ENCODE results near the gene OGFR. TPM values are rescaled to one million over a fixed set of nuclear protein-coding genes. Genes with fewer than 3 reads are reported as not detected.
A peak's percentile ranks its signal among the peaks of the same experiment; 100 is the strongest.

OGFR gene
- total RNA-seq, 1 experiment from 2014 or later = 31.0 TPM

DNA sequence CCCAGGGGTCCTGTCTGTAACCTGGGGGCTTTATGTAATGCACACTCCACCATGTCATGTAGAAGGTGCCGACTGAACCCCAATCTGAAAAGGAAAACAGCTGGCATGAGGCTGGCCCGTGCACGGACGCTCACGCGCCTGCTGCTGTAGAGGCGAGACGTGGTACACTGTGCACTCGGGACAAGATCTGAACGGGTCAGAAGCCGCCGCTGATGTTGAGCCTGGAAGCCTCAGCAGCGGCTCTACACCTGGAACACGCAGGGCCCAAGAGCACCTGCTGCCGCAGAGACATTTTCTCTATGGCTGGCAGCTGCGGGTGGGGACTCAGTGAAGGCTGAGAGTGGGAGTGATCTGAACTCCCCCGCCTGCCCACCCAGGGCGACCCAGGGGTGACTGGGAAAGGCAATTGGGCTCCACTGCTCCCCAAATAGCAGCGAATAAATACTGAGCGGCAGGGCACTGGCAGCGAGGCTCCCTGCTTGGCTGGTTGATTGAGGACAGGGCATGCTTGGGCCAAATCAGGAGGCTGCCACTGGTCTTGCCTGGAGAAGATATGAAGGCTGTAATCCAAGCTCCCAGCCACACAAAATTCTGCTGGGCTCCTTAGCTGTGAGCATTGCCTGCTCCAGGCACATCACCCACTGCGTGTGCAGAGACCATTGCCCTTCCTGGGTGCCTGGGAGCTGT lies 2.5 kb upstream of the OGFR start:
- no peak overlapping the region for H3K27ac Mint-ChIP-seq (ENCODE audit: low read depth, unreplicated experiment)
- H3K27me3 Mint-ChIP-seq (ENCODE audit: insufficient read depth, unreplicated experiment) = no peaks in the 10 kb centered on the region
- ChIA-PET CTCF (interaction anchor here (0.5 to 0.6 kb wide), 3 partner anchors 10 to 172 kb away, joined by 3 to 4 read pairs (median 3); no protein-coding TSS in a partner anchor), POLR2A (interaction anchor here (0.7 to 1.4 kb wide), 3 partner anchors 29 to 99 kb away, joined by 3 to 5 read pairs (median 4); no protein-coding TSS in a partner anchor)
- H3K9me3 Mint-ChIP-seq (ENCODE audit: unreplicated experiment) = no peaks in the 10 kb centered on the region
- H3K4me1 Mint-ChIP-seq (ENCODE audit: insufficient read depth, unreplicated experiment) = peaks cover 15% of the 10 kb centered on the region
- intact Hi-C loops (cut with micrococcal nuclease) = no loop called here
- DNase-seq (ENCODE audit: unreplicated experiment) = no peak
- TF ChIP-seq, protein P1, sequence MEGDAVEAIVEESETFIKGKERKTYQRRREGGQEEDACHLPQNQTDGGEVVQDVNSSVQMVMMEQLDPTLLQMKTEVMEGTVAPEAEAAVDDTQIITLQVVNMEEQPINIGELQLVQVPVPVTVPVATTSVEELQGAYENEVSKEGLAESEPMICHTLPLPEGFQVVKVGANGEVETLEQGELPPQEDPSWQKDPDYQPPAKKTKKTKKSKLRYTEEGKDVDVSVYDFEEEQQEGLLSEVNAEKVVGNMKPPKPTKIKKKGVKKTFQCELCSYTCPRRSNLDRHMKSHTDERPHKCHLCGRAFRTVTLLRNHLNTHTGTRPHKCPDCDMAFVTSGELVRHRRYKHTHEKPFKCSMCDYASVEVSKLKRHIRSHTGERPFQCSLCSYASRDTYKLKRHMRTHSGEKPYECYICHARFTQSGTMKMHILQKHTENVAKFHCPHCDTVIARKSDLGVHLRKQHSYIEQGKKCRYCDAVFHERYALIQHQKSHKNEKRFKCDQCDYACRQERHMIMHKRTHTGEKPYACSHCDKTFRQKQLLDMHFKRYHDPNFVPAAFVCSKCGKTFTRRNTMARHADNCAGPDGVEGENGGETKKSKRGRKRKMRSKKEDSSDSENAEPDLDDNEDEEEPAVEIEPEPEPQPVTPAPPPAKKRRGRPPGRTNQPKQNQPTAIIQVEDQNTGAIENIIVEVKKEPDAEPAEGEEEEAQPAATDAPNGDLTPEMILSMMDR (IDR thresholded peaks at IDR 0.05; ENCODE audit: unreplicated experiment) = no peak
- H3K36me3 Mint-ChIP-seq (ENCODE audit: insufficient read depth, unreplicated experiment) = peaks cover 34% of the 10 kb centered on the region
- no peak overlapping the region for H3K4me3 Mint-ChIP-seq (ENCODE audit: unreplicated experiment)
- BruUV-seq (replicated peaks) = no TSS peak

DNA sequence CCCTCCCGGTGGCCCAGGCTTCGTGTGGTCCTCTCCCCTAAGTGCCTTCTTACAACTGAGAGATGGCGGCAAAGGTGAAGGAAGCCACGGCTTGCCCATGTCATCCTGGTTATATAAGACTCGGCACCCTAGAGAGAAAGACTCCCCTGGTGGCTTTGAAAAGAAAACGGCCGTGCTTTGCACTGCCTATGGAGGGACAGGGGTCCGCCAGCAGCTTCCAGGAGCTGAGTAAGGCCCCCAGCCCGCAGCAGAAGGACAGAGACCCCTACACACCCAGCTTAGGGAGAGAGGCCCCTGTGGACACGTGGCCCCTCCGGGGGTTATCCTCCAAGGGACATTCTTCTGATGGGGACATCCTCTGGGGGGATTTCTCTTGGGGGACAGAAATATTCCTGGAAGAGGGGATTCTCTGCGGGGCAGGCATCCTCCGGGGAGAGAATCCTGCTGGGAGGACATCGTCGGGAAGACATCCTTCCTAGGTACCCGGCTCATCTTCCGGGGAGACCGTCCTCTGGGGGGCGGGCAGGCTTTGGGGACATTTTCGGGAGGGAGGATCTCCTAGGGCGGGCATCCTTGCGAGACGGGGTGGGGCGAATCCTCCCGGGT lies 511 bp upstream of the OGFR start:
- Mint-ChIP-seq H3K4me3 (ENCODE audit: unreplicated experiment) (peak overlapping the region; percentile 81), H3K27me3 (ENCODE audit: insufficient read depth, unreplicated experiment) (no peaks in the 10 kb centered on the region), H3K36me3 (ENCODE audit: insufficient read depth, unreplicated experiment) (peaks cover 40% of the 10 kb centered on the region), H3K9me3 (ENCODE audit: unreplicated experiment) (no peaks in the 10 kb centered on the region), H3K4me1 (ENCODE audit: insufficient read depth, unreplicated experiment) (peaks cover 10% of the 10 kb centered on the region), H3K27ac (ENCODE audit: low read depth, unreplicated experiment) (peak overlapping the region; percentile 75)
- DNase-seq (ENCODE audit: unreplicated experiment) = no peak
- CTCF ChIA-PET = interaction anchor here (0.5 to 1.4 kb wide), 4 partner anchors 9 to 130 kb away, joined by 3 to 5 read pairs (median 4); no protein-coding TSS in a partner anchor
- POLR2A ChIA-PET = interaction anchor here (1.2 to 2.0 kb wide), 6 partner anchors 8 to 100 kb away, joined by 3 to 19 read pairs (median 5); partner anchors contain the start of gene MRGBP
- BruUV-seq (replicated peaks) = no TSS peak
- TF ChIP-seq, protein P1 (IDR thresholded peaks at IDR 0.05; ENCODE audit: unreplicated experiment) = no peak
- intact Hi-C loops (cut with micrococcal nuclease) = no loop called here

DNA sequence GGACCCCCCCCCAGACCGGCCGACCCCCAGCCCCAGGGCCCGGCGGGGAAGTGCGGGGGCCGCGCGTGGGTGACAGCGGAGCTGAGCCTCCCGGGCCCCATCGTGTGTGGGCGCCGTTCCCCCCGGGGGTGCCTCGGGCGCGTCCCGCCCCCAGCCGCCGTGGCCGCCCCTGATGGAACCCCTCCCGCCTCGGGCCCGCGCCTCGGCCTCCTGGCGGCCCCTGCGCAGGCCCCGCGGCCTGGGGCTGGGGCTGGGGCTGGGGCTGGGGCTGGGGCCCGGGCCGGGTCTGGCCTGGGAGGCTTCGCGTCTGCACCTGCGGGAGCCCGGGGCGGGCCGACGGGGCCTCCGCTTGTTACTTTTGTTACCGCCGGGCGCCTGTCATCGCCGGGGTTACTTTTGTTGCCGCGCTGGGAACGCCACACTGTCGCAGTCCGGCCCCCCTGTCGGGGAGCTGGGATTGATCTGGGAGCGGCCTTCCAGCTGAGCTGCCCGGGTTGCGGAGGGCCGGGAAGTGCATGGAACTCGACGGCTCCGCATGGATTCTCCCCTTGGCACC lies 598 bp downstream of the OGFR start:
- Mint-ChIP-seq H3K4me1 (ENCODE audit: insufficient read depth, unreplicated experiment) (peaks cover 10% of the 10 kb centered on the region), H3K4me3 (ENCODE audit: unreplicated experiment) (peak overlapping the region; percentile 81), H3K36me3 (ENCODE audit: insufficient read depth, unreplicated experiment) (peaks cover 38% of the 10 kb centered on the region), H3K27ac (ENCODE audit: low read depth, unreplicated experiment) (peak overlapping the region; percentile 77), H3K9me3 (ENCODE audit: unreplicated experiment) (no peaks in the 10 kb centered on the region), H3K27me3 (ENCODE audit: insufficient read depth, unreplicated experiment) (no peaks in the 10 kb centered on the region)
- ChIA-PET POLR2A (interaction anchor here (0.6 to 2.0 kb wide), 8 partner anchors 9 to 101 kb away, joined by 3 to 19 read pairs (median 5); partner anchors contain the start of genes MRGBP and TCFL5), CTCF (interaction anchor here (0.7 to 1.8 kb wide), 4 partner anchors 10 to 217 kb away, joined by 3 to 5 read pairs (median 4); no protein-coding TSS in a partner anchor)
- DNase-seq (ENCODE audit: unreplicated experiment) = peak; percentile 23
- TF ChIP-seq, protein P1 (IDR thresholded peaks at IDR 0.05; ENCODE audit: unreplicated experiment) = no peak
- intact Hi-C loops (cut with micrococcal nuclease) = loop anchor here (5.0 kb wide), 1 partner anchor 138 kb away; no protein-coding TSS in a partner anchor
- BruUV-seq (replicated peaks) = no TSS peak
